Ishikawa (cell line): ENCODE measurements around the gene TMEM235.

ENCODE experiments used
- EP300 ChIP-seq: IDR thresholded peaks from 2 replicates; pipeline ENCODE4 v1.6.1; 2012; ENCODE audit warnings: borderline replicate concordance
- FOXM1 ChIP-seq: IDR thresholded peaks from 2 replicates; pipeline ENCODE4 v1.6.1; 2012; ENCODE audit warnings: low read depth, borderline replicate concordance
- MAX ChIP-seq: IDR thresholded peaks from 2 replicates; pipeline ENCODE4 v1.6.1; 2012
- RAD21 ChIP-seq: IDR thresholded peaks from 2 replicates; pipeline ENCODE4 v1.6.1; 2012; ENCODE audit warnings: low read depth
- TAF1 ChIP-seq: IDR thresholded peaks from 2 replicates; pipeline ENCODE4 v1.6.1; 2012; ENCODE audit warnings: low read depth, mild to moderate bottlenecking
- USF1 ChIP-seq: IDR thresholded peaks from 2 replicates; pipeline ENCODE4 v1.6.1; 2012
- YY1 ChIP-seq: IDR thresholded peaks from 2 replicates; pipeline ENCODE4 v1.6.1; 2012; ENCODE audit warnings: low read depth

GRCh38 chr17:78184868-78185267 is 46.6 kb upstream of the TMEM235 start:
- no peak for TF ChIP-seq TAF1
- no peak for TF ChIP-seq MAX
- no peak for TF ChIP-seq FOXM1
- no peak for TF ChIP-seq EP300
- TF ChIP-seq YY1: no peak
- TF ChIP-seq RAD21: no peak
- no peak for TF ChIP-seq USF1
